Stomach smooth muscle (tissue), 2 donors: ENCODE data around the gene TENM4.

Source experiments
- H3K27ac ChIP-seq: one replicate; pipeline ENCODE4 v1.7.0; 2013; ENCODE audit warnings: mild to moderate bottlenecking, low read length, inconsistent platforms
- H3K27me3 ChIP-seq, 2 donors: one replicate each; pipeline ENCODE4 v1.7.0; 2013; ENCODE audit warnings: low read length in 2 of 2; ENCODE audit not compliant: insufficient read depth in 2 of 2, control insufficient read depth in 1 of 2
- H3K36me3 ChIP-seq, 2 donors: one replicate each; pipeline ENCODE4 v1.7.0; 2013; ENCODE audit warnings: low read length in 2 of 2; ENCODE audit not compliant: control insufficient read depth in 2 of 2, insufficient read depth in 2 of 2
- H3K4me1 ChIP-seq: one replicate; pipeline ENCODE4 v1.7.0; 2013; ENCODE audit warnings: low read length; ENCODE audit not compliant: control insufficient read depth, insufficient read depth
- H3K4me3 ChIP-seq, 2 donors: one replicate each; pipeline ENCODE4 v1.7.0; 2013; ENCODE audit warnings: low read length in 2 of 2
- H3K9ac ChIP-seq, 2 donors: one replicate each; pipeline ENCODE4 v1.7.0; 2013; ENCODE audit warnings: low read length in 2 of 2, mild to moderate bottlenecking in 1 of 2
- H3K9me3 ChIP-seq, 2 donors: one replicate each; pipeline ENCODE4 v1.7.0; 2013; ENCODE audit warnings: low read length in 2 of 2; ENCODE audit not compliant: control insufficient read depth in 2 of 2
- donor health status: healthy.
- donor health status: Pancreatic carcinoma.

The TENM4 gene

GRCh38 chr11:79212741-79213190, 228.1 kb downstream of the TENM4 start:
- no peaks in the 10 kb centered on the region for H3K4me1 ChIP-seq
- H3K27me3 ChIP-seq = no peaks in the 10 kb centered on the region
- no peak overlapping the region for H3K9ac ChIP-seq
- no peak overlapping the region for H3K27ac ChIP-seq
- H3K4me3 ChIP-seq = no peak overlapping the region
- H3K9me3 ChIP-seq = no peaks in the 10 kb centered on the region
- H3K36me3 ChIP-seq = no peaks in the 10 kb centered on the region

DNA sequence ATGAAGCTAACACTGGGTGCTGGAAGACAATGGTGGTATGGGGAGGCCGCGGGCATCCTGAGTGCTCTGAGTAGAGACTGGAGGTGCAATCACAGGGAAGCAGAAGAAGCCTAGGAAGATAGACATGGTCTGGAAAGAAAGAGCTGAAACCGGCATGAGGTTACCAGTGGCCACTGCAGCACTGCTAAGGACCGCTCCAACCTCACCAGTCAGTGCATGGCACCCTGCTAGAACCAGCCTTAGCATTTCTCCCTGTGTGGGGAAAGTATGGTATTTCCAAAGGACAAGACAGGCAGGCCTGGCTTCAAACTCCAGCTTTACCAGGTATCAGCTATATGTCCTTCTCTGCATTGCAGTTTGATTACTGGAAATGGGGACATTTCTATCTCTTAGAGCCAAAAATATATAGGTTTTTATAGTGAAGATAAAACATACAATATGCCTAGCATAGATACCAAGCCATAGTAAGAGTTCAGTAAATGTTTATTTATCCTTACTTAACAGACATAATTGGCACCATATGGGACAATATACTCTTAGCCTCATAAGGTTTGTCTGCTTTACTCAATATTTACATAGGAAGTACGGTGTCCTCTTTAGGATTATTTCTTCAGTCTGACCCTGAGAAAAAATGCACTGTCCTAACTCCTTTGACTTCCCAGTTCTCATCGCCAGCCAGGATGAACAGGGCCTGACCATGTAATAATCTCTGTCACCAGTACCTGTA, 231.1 kb downstream of the TENM4 start:
- H3K9me3 ChIP-seq = no peaks in the 10 kb centered on the region
- no peaks in the 10 kb centered on the region for H3K36me3 ChIP-seq
- no peak overlapping the region for H3K4me3 ChIP-seq
- no peaks in the 10 kb centered on the region for H3K27me3 ChIP-seq
- H3K4me1 ChIP-seq = no peaks in the 10 kb centered on the region
- no peak overlapping the region for H3K9ac ChIP-seq
- H3K27ac ChIP-seq = no peak overlapping the region

DNA sequence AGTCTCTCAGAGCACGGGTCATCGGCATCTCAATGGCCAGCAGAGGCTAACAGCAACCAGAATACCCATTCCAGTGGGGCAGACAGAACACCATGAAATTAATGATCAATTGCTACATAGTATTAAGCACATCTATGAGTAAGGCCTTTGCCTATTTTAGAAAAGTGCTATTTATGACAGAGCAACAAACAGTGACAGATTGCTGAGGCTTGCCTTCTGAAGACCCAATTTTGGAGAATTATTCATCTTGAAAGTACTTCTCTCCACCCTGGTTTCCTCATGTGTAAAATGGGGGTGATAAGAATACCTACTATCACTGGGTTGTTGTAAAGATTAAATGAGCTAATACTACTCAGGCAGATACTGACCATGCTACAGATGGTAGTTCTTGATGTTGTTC, 232.7 kb downstream of the TENM4 start:
- Histone ChIP-seq H3K27ac (no peak overlapping the region), H3K9ac (no peak overlapping the region), H3K4me3 (no peak overlapping the region), H3K36me3 (no peaks in the 10 kb centered on the region), H3K4me1 (no peaks in the 10 kb centered on the region), H3K9me3 (no peaks in the 10 kb centered on the region), H3K27me3 (no peaks in the 10 kb centered on the region)

- H3K9ac ChIP-seq = no peak overlapping the region
- H3K27ac ChIP-seq = no peak overlapping the region
- H3K9me3 ChIP-seq = no peaks in the 10 kb centered on the region
- no peak overlapping the region for H3K4me3 ChIP-seq
- H3K27me3 ChIP-seq = no peaks in the 10 kb centered on the region
- no peaks in the 10 kb centered on the region for H3K4me1 ChIP-seq
- H3K36me3 ChIP-seq = no peaks in the 10 kb centered on the region
These were observed 233.9 kb downstream of the TENM4 start for GRCh38 chr11:79206951-79207350.

GRCh38 chr11:79205786-79206185, 235.0 kb downstream of the TENM4 start:
- Histone ChIP-seq H3K4me3 (no peak overlapping the region), H3K9ac (no peak overlapping the region), H3K9me3 (peaks cover 0 to under 1% of the 10 kb centered on the region in 2 donors), H3K27me3 (no peaks in the 10 kb centered on the region), H3K4me1 (no peaks in the 10 kb centered on the region), H3K36me3 (no peaks in the 10 kb centered on the region), H3K27ac (no peak overlapping the region)

- Histone ChIP-seq H3K27ac (no peak overlapping the region), H3K36me3 (no peaks in the 10 kb centered on the region), H3K27me3 (no peaks in the 10 kb centered on the region), H3K9me3 (peaks cover 0 to 6% of the 10 kb centered on the region in 2 donors), H3K4me3 (no peak overlapping the region), H3K9ac (no peak overlapping the region), H3K4me1 (peaks cover 2% of the 10 kb centered on the region)
These were observed 239.0 kb downstream of the TENM4 start for GRCh38 chr11:79201677-79202347.

GRCh38 chr11:79200398-79201070, 240.3 kb downstream of the TENM4 start:
- no peak overlapping the region for H3K4me3 ChIP-seq
- no peak overlapping the region for H3K27ac ChIP-seq
- no peaks in the 10 kb centered on the region for H3K27me3 ChIP-seq

GRCh38 chr11:79199729-79200354, 241.0 kb downstream of the TENM4 start:
- no peak overlapping the region for H3K4me3 ChIP-seq
- H3K27me3 ChIP-seq = no peaks in the 10 kb centered on the region
- no peak overlapping the region for H3K27ac ChIP-seq
- no peaks in the 10 kb centered on the region for H3K36me3 ChIP-seq
- H3K9ac ChIP-seq = no peak overlapping the region
- H3K4me1 ChIP-seq = peaks cover 2% of the 10 kb centered on the region
- H3K9me3 ChIP-seq = peaks cover 0 to 6% of the 10 kb centered on the region in 2 donors

More at GRCh38 chr11:79200398-79201070, 240.3 kb downstream of the TENM4 start:
- Histone ChIP-seq H3K36me3 (no peaks in the 10 kb centered on the region), H3K9ac (no peak overlapping the region), H3K9me3 (peaks cover 0 to 6% of the 10 kb centered on the region in 2 donors), H3K4me1 (peaks cover 2% of the 10 kb centered on the region)

- Histone ChIP-seq H3K27me3 (no peaks in the 10 kb centered on the region), H3K9ac (no peak overlapping the region), H3K36me3 (no peaks in the 10 kb centered on the region), H3K4me1 (peaks cover 2% of the 10 kb centered on the region), H3K9me3 (peaks cover 0 to 6% of the 10 kb centered on the region in 2 donors), H3K4me3 (no peak overlapping the region), H3K27ac (no peak overlapping the region)
These were observed 242.0 kb downstream of the TENM4 start for GRCh38 chr11:79198898-79199250.

GRCh38 chr11:79198203-79198897, 242.5 kb downstream of the TENM4 start:
- Histone ChIP-seq H3K27ac (no peak overlapping the region), H3K27me3 (no peaks in the 10 kb centered on the region), H3K9me3 (peaks cover 0 to 6% of the 10 kb centered on the region in 2 donors), H3K4me1 (peaks cover 2% of the 10 kb centered on the region), H3K9ac (no peak overlapping the region), H3K4me3 (no peak overlapping the region), H3K36me3 (no peaks in the 10 kb centered on the region)
